Kasumi-1 (cell line): Measurements from ENCODE around the gene ATP2A3.

Experiments
- DNase-seq, 2 experiments: peaks; one replicate each; lab custom pipeline; 2025; lab: John Stamatoyannopoulos, UW

Gene ATP2A3

DNA sequence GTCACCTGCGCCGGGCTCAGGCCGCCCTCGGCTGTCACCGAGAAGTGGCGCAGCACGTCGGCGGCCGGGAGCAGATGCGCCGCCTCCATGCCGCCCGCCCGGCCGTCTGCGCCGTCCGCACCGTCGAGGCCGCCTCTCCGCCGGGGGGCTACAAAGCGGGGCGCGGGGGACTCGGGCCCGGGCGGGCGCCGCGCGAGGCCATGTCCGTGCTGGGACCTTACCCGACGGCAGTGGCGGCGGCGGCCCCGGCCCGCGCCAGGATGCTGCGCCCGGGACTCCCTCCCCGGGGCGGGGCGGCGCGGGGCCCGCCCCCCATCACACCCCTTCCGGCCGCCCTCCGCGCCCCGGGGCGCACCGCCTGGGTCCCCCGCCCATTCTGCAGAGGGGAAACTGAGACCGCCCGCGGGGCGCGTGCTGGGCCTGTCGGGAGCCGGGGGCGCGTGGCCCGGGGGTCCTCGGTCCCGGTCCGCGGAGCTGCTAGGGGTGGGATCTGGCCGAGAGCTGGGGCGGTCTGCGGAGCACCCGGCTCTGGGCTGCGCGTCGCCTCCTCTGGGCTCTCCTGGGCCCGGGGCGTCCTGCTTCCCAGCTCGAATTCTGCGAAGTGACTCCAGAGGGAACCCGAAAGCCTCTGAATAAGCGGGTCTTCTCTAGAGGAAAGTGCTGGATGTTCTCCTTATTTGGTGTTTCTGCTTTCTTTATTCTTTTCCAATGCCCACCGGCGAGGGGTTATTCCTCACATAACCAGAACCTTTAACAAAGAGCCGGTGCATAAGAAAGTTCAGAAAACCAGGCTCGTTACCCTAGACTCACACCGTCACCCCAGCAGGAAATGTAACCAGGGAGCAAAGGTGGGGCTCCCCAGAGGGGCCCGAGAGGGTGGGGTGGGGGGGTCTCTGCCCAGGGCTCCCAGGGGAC, at the start of gene ATP2A3:
Gene ATP2A3 (minus strand): TSS at position 235 of the 915 bp plus-strand sequence. CDS start 146 bp downstream, at position 89.
- DNase-seq: peak; percentile 41

DNA sequence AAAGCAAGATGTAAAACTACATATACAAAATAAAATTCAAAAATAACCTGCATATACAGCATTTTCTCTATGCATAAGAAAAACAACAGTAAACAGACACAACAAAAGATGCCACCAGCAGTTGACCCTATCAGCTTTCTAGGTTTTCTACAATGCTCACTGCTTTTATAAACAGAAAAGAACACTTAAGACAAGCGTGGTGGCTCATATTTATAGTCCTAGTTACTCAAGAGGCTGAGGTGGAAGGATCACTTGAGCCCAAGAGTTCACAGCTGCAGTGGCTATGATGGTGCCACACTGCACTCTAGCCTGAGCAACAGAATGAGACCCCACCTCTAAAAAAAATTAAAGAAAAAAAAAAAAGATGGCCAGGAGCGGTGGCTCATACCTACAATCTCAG, 46.5 kb upstream of the ATP2A3 start:
- no peak for DNase-seq

DNA sequence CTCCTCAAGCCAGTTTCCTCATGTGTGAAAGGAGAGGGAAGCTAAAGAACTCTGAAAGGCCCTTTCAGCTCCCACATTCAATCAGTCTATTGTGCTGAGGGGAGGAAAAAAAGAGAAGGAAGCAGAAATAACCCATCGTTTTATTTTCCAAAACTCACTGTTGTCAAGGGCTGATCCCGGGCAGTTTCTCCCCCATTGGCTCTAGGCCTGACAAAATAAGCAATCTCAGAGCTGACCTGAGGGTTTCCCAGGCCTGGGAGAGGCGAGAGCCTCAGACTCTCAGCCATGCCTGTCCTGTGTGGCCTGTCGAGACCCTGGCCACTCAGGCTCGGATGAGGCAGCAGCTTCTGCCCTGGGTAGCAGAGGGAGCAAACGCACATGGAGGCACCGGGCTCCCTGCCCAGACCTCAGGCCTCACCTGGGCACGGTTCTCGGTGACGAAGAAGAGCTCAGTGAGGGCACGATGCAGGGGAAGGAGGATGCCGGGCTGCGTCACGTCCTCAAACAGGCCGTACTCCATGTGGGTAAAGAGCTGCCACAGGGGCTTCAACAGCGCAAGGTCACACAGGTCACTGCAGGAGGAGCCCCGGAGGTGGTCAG, 45.0 kb upstream of the ATP2A3 start:
- DNase-seq: no peak

DNA sequence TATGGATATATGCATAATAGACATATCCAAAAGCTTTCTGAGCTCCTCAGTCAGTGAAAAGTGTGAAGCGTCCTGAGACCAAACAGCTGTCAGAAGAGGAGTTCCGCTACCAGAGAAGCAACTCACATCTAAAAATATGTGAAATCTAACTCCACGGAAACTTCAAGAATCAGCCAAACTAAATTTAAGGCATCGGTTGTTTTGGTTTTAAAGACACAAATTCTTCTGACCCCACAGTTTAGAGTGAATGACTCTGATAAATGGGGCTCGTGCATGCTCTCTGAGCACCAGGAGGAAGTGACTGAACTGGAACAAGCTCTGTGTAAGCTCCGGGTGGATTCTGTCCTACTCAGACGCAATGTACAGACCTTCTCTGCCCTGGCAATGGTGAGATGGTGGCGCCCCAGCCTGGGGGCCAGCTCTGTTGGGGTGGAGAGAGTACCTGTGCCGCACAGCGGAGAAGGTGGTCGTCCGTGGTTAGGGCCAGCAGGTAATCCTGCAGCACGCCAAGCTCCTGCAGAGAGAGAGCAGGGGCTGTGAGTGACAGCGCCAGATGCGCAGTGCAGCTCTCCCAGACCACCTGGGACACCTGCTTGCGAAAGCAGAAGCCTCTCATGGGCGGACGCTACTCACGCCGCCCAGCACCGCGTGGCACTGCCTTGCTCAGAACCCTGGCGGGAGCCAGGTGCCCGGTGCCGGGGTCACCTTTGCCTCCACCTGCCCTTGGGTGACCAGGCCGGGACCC, 44.4 kb upstream of the ATP2A3 start:
- no peak for DNase-seq

DNA sequence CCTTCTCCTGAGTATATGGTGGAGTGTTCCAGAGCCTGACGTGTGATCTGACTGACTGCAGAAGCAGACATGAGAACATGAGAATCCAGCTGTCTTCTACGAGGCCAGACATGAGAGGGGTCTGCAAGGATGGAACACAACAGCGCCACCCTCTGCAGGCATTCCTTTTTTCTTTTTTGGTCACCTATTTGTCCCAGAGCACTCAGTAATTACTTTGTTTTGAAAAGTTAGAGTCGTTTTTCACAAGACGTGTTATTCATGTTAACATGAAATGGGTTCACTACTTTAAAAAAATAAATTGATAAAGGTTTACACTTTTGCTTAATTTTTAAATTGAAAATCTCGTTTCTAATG, 43.8 kb upstream of the ATP2A3 start:
- peak in 1 of 2 experiments; percentile 3 for DNase-seq

DNA sequence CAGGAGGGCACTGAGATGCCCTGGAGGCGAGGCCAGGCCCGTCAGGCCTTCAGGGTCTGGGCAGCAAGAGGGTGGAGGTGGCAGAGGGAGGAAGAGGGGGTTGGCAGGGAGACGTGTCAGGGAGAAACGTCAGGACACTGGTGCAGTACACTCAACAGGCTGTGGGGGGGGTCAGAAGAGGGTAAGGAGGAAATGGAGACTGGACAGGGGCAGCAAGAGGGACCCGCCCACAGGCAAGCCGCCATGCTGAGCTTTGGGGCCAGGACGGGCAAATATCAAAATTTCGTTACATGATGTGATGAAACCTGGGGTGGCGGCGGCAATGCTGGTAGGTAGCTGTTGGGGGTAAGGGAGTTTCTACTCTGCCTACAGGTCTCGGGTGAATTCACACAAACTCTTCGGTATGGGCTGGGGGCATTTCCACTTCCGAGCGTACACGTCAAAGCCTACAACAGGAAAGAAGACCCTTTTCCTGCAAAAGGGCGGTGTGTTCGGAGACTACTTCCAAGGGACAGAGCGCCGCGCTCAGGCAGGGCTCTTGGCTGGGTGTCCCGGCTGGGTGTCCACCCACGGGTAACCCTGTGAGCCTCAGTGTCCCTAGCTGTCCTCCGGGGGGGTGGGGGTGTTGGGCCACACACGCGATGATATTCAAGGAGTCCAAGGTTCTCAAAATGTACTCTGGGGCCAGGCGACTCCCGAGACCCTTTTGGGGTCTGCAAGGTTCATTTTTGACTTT, 43.3 kb upstream of the ATP2A3 start:
- DNase-seq: no peak

DNA sequence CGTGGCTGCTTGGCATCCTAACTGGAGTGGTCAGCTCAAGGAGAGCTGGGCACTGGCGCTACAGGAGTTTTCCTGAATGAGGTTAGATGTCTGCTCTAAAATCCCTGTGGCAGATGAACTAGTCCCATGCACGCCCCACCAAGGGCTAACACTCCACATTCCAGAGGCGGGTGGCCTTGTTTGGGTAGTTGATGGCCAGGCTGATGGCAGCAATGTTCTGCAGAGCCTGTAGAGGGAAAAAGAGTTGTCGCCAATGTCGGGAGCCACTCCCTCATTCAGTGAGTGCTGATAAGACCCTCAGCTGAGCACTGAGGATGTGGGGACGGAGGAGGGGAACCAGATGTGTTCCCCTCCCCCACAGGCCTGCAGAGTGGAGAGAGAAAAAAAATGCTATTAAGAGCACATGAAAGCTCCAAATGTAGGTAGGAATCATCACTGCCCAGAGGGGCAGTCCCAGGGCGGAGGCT, 42.5 kb upstream of the ATP2A3 start:
- no peak for DNase-seq

DNA sequence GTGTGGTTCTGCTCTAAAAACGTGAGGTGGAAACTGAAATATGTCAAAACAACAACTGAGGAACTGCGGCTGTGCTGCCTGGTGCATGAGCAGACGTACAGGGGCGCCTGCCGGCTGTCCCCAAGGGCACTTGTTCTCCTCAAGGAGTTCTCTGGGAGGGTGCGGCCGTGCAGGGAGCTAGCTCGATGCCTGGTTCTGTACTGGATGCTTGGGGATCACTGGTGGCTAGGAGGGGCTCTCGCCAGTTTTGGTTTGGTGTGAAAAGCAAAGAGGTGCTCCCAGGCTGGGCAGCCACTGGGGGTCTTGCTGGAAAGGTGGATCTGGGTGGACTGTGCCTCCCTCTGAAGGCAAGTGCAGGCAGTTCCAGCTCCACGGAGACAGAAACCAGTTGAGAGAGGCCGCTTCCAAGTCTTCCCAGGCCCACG, 41.9 kb upstream of the ATP2A3 start:
- no peak for DNase-seq

DNA sequence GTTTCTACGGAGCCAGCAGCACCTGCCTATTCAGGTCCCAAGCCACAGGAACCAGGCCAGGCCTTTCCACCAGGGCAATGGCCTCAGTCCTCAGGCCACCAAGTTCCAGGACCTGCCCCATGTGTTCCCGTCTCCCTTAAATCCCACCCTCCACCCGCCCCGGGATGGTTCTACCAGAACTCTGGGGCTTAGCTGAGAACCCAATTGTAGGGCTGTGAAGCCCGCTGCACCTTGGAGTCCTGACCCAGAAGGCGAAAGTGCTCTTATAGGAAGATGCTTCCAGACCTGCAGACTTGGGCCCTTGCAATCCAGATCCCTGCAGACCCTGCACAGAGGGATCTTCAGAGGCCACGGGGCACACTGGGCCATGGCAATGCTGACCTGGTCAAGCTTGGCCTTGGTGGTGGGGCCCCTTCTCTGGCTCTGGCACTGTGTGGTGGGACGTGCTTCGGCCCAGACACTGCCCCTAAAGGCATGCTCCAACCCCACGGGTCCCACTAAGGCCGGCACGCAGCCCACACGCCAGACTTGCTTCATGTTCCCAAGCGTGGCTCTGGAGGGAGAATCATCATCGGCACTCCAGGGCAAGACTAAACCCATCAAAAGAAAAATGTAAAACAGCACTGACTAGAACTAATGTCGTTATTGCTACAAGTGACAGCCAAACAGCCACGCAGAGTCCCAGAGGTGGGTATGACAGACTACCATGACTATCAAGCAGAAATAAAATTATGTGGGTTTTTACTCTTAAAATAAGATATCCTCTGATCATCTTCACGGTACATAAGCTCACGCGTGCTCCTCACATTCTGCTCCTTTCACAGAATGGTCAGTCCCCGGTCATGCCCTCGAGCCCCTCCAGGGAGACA, 41.3 kb upstream of the ATP2A3 start:
- no peak for DNase-seq

DNA sequence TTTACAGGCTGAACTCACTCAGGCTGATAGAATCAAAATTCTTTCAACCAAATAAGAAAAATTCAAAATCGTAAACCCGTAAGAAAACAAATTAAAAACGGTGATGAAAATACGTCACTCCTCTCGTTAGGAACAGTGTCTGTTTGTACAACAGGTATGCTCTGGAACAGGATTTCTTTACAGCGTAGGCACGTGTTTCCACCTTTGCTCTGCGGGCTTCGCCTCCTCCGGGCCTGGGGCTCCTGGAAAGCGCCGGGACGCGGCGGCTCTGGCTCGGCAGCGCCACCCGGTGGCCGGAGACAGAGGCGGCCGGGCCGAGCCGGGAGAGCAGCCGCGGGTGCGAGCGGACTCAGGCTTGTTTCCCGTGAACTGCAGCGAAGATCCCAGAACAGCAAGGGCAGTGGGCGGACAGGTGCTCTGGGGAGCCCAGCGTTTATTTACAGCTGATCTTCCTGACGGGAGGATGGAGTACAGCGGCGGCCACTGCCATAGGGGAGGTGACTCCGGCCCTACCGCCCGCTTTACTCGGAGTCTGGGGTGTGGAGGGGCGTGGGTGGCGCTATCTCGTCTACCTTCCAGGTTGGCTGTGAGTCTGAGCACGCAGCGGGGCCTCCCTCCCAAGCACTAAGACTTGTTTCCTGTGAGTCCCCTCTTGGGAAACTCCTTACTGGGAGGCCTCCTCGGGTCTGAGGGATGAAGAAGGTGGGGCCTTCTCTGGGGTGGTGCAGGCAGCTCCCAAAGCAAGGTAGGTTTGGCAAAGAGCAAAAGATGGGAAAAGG, 40.5 kb upstream of the ATP2A3 start:
- peak; percentile 30 to 41 for DNase-seq

DNA sequence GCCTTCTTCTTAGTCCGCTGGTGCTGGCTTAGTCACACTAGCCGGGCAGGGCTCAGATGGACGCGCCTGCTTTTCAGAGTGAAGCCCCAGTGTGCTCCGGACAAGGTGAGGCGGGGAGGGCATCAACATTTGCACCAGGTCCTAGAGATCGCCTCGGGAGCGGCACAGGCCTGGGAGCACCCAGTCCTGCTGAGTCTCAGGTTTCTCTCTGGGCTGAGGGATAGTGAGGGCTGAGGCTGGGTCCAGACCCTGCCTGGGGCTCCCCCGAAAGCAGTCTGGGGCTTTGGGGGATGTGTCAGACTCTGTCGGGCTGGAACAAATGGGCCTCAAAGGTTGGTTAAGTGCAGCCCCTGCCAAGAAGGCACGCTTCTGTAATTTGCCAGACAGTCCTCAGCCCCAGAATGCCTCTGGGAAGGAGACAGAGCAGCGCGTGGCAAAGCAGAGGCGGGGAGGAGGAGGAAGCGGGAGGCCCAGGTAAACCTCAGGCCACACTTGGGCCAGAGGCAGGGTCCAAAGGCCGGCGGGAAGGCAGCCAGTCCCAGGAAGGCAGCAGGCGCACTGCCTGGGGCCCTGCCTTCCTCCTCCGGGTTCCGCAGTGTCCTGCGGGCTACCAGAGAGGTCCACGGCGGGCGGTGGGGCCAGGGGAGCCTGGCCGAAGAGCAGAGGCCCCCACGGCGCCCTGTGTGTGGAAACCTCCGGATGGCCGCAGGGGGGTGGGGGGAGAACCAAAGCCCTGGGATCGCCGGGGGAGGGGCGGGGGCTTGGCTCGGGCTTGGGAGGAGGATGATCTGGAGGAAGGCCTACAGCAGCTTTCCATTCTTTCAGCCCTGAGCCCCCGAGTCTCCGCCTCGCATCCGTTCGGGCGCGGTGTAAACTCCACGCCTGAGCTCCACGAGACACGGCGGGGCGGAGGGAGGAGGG, 39.5 kb upstream of the ATP2A3 start:
- peak in 1 of 2 experiments; percentile 16 for DNase-seq

DNA sequence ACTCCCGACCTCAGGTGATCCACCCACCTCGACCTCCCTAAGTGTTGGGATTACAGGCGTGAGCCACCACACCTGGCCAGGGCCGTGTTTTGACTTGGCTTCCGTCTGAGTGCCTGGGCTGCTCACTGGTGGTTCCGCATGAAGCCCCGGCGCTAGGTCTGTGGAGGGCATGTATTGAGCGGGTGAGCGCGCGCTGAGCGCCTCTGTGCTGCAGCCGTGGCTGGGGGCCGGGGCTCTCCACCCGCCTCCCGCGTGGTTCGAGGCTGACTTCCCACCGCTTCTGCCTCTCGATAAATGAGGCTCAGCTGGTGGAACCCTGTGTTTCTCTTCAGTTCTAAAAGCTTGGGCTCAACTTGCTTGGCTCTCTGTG, 38.9 kb upstream of the ATP2A3 start:
- DNase-seq: no peak

DNA sequence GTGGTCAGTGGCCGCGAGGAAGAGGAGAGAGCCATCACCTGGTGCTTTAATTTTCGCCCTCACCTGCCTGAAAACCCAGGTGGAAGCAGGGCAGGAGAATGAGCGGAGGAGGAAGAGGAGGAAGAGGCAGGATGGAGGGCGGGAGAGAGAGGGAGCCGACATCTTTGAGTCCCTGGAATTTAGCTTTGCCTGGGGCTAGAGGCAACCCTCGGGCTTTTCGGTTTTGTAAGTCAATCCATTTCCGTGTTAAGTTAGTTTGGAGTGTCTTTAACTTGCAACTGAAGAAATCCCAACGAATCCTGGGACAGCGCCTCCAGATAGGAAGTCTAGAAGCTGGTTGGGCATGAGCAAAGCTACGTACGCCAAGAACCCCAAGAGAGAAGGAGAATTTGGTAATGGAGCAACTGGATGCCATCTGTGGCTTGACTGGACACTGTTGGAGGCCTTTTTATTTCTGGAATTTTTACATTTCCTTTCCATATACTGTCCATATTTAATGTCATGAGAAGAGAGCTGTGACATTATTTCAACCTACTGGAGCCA, 36.9 kb upstream of the ATP2A3 start:
- no peak for DNase-seq

DNA sequence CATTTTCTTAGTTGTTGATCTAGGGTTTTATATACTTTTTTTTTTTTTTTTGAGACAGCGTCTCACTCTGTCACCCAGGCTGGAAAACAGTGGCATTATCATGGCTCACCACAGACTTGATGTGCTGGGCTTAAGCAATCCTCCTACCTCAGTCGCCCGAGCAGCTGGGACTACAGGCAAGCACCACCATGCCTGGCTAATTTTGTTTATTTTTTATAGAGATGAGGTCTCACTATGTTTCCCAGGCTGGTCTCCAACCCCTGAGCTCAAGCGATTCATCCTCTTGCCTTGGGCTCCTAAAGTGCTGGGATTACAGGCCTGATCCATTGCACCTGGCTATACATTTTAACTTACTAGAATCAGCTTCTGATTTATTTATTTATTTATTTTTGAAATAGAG, 34.2 kb upstream of the ATP2A3 start:
- no peak for DNase-seq

DNA sequence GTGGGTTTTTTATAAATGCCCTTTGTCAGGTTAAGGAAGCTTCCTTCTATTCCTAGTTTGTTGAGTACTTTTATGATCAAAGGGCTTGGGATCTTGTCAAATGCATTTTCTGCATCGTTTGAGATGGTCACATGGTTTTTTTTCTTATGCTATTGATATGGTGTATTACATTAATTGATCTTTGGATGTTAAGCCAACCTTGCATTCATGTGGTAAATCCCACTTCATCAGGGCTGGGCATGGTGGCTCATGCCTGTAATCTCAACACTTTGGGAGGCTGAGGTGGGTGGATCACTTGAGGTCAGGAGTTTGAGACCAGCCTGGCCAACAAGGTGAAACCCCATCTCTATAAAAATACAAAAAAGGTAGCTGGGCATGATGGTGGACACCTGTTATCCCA, 30.8 kb upstream of the ATP2A3 start:
- DNase-seq: no peak

DNA sequence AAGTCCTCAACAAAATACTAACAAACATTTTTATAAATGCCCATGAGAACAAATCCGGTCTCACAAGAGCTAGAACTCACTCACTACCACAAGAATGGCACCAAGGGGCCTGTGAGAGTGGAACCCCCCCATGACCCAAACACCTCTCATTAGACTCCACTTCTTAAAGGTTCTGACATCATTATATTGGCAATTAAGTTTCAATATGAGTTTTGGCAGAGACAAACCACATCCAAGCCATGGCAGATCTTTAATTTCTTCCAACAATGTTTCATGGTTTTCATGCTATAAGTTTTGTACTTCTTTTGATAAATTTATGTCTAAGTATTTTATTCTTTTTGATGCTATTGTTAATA, 30.0 kb upstream of the ATP2A3 start:
- DNase-seq: no peak

DNA sequence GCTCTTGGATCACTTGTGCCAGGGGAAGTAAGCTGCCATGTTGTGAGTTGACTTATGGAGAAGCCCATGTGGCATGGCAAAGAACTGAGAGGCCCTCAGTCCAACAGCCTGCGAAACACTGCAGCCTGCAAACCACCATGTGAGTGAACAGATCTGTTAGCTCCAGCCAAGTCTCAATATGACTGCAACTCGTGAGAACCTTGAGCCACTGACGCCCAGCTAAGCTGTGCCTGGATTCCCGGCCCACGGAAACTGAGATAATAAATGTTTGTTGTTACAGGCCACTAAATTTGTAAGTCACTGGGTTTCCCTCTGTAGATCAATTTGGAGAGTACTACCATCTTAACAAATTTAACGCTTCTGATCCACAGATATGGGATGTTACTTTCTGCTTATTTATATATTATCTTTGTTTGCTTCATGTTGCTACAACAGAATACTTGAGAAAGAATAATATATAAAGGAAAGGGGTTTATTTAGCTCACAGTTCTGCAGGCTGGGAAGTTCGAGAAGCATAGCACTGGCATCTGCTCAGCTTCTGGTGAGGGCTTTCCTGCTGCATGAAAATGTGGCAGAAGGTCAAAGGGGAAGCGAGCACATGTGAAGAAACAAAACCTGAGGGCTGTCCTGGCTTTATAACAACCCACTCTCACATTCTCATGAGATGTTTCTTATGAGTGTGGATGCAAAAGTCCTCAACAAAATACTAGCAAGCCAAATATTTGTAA, 29.4 kb upstream of the ATP2A3 start:
- no peak for DNase-seq

DNA sequence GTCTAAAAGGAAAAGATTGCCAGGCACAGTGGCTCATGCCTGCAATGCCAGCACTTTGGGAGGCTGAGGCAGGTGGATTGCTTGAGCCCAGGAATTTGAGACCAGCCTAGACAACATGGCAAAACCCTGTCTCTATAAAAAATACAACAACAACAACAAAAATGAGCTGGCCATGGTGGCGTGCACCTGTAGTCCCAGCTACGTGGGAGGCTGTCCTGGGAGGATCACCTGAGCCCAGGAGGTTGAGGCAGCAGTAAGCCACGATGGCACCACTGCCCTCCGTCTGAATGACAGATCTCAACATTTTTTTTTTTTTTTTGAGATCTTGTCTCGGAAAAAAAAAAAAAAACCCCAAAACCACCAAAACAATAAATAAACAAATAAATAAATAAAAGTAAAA, 28.1 kb upstream of the ATP2A3 start:
- no peak for DNase-seq
